Measurements from ENCODE around the gene ACOXL. TPM values are rescaled to one million over a fixed set of nuclear protein-coding genes. Genes with fewer than 3 reads are reported as not detected.

ACOXL gene
- total RNA-seq, 4 donors from 2014 or later = not detected

- Histone ChIP-seq H3K27ac (no peak overlapping the region), H3K36me3 (no peaks in the 10 kb centered on the region), H3K27me3 (peaks cover 6 to 71% (median 19%) of the 10 kb centered on the region in 4 donors), H3K4me3 (no peak overlapping the region), H3K4me1 (peaks cover 10 to 15% (median 11%) of the 10 kb centered on the region in 3 donors), H3K9me3 (no peaks in the 10 kb centered on the region)
- intact Hi-C loops (cut with DNase I) = no loop called here
- 75 to 80% methylated on average over 5 of the region's 5 CpGs for whole genome bisulfite sequencing, 2 donors
- TF ChIP-seq POLR2A (IDR thresholded peaks at IDR 0.05) (no peak), CTCF (IDR thresholded peaks at IDR 0.05) (no peak)
- no peak for DNase-seq
Measured at GRCh38 chr2:110731064-110731463, 1.3 kb upstream of the ACOXL start.

GRCh38 chr2:110735366-110735765, 3.0 kb downstream of the ACOXL start:
- intact Hi-C loops (cut with DNase I) = no loop called here
- H3K9me3 ChIP-seq = peaks cover 0 to 7% (median 0%) of the 10 kb centered on the region in 3 donors
- peaks cover 10 to 15% (median 11%) of the 10 kb centered on the region in 3 donors for H3K4me1 ChIP-seq
- no peaks in the 10 kb centered on the region for H3K36me3 ChIP-seq
- WGBS, 2 donors = 16 to 45% methylated on average over 3 to 4 of the region's 4 CpGs
- H3K4me3 ChIP-seq = no peak overlapping the region
- H3K27me3 ChIP-seq = peaks cover 6 to 97% (median 19%) of the 10 kb centered on the region in 4 donors
- TF ChIP-seq POLR2A (IDR thresholded peaks at IDR 0.05) = no peak
- no peak for TF ChIP-seq CTCF (IDR thresholded peaks at IDR 0.05)
- DNase-seq = no peak
- H3K27ac ChIP-seq = no peak overlapping the region

- Histone ChIP-seq H3K36me3 (no peaks in the 10 kb centered on the region), H3K4me1 (peaks cover 3 to 6% (median 5%) of the 10 kb centered on the region in 3 donors), H3K27ac (no peak overlapping the region), H3K27me3 (peaks cover 0 to 93% (median 13%) of the 10 kb centered on the region in 4 donors), H3K9me3 (peaks cover 0 to 7% (median 0%) of the 10 kb centered on the region in 3 donors), H3K4me3 (no peak overlapping the region)
- DNase-seq = no peak
- intact Hi-C loops (cut with DNase I) = no loop called here
- 67 to 75% methylated on average over 1 to 2 of the region's 2 CpGs for WGBS, 2 donors
- no peak for TF ChIP-seq CTCF (IDR thresholded peaks at IDR 0.05)
- TF ChIP-seq POLR2A (IDR thresholded peaks at IDR 0.05) = no peak
Measured at GRCh38 chr2:110737783-110738182, 5.4 kb downstream of the ACOXL start.

GRCh38 chr2:110740747-110741349, 8.5 kb downstream of the ACOXL start:
- WGBS, 2 donors = 82% methylated on average over 6 to 9 of the region's 9 CpGs
- no peak overlapping the region for H3K27ac ChIP-seq
- intact Hi-C loops (cut with DNase I) = no loop called here
- no peak overlapping the region for H3K4me3 ChIP-seq
- H3K27me3 ChIP-seq = peaks cover 0 to 89% (median 0%) of the 10 kb centered on the region in 4 donors
- TF ChIP-seq CTCF (IDR thresholded peaks at IDR 0.05) (no peak), POLR2A (IDR thresholded peaks at IDR 0.05) (no peak)
- H3K4me1 ChIP-seq = no peaks in the 10 kb centered on the region
- H3K36me3 ChIP-seq = no peaks in the 10 kb centered on the region
- peaks cover 0 to 7% (median 0%) of the 10 kb centered on the region in 3 donors for H3K9me3 ChIP-seq
- DNase-seq = no peak

- no peak for TF ChIP-seq POLR2A (IDR thresholded peaks at IDR 0.05)
- TF ChIP-seq CTCF (IDR thresholded peaks at IDR 0.05) = no peak
- 51 to 58% methylated on average over 9 of the region's 9 CpGs for WGBS, 2 donors
- Histone ChIP-seq H3K27me3 (peaks cover 0 to 88% (median 0%) of the 10 kb centered on the region in 4 donors), H3K4me1 (no peaks in the 10 kb centered on the region), H3K4me3 (no peak overlapping the region), H3K27ac (no peak overlapping the region), H3K36me3 (no peaks in the 10 kb centered on the region), H3K9me3 (peaks cover 0 to 7% (median 0%) of the 10 kb centered on the region in 3 donors)
- no peak for DNase-seq
- intact Hi-C loops (cut with DNase I) = no loop called here
Measured at GRCh38 chr2:110741491-110741980, 9.2 kb downstream of the ACOXL start.

Measured in esophagus squamous epithelium (tissue), 5 donors.